ENCODE data around the gene SRMS.
"Not testable (repeated sequence)": the region's sequence is repeated elsewhere in the genome, so short reads cannot be mapped to it uniquely, and the experiment has no call there.

The SRMS gene

DNA sequence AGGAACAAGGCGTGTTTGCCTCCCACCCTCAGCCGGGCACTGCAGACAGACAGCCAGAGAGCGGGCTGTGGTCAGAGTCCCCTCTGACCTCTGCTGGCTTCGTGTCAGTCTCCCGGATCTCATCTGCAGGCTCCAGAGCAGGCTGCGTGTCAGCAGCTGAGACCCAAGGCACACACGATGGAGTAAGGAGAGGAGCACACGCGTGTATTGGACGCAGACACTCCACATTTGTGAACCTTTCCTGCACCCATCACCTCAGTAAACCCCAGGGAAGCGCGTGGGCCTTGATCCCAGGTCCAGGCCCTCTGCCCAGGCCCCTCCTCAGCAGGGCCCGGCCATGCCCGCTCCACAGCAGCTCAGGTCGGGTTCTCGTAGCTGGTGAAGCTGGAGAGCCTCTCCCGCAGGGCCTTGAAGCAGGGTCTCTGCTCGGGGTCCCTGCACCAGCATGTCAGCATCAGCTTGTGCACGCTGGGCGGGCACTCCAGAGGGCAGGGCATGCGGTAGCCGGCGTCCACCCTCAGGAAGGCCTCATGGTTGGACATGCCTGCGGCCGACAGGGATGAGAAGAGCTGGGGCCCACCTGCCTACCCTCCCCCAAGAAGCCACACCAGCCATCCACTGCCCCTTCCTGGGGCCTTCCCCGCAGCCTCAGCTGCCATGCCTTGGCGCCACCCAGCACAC lies 18.2 kb downstream of the SRMS start:
- DNase-seq (ENCODE audit: extremely low spot score, insufficient read length, low read depth) (no peak), FAIRE-seq (no peak)

DNA sequence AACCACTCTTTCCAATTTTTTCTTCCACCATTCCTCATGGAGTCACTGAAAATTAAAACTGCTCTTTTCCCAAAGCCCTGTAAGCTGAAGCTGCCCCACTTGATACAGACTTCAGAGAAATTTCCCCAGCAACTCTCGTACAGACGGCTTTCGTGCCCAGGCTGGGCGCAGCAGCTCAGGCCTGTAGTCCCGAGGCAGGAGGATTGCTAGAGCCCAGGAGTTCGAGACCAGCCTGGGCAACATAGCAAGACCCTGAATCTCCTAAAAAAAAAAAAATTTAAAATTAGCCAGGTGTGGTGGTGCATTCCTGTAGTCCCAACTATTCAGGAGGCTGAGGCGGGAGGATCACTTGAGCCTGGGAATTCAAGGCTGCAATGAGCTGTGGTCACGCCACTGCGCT lies 20.4 kb downstream of the SRMS start:
- FAIRE-seq = no peak
- no peak for DNase-seq (ENCODE audit: extremely low spot score, insufficient read length, low read depth)

- FAIRE-seq (no peak), DNase-seq (ENCODE audit: extremely low spot score, insufficient read length, low read depth) (no peak)
Observed at GRCh38 chr20:63525971-63526370, 21.6 kb downstream of the SRMS start.

- no peak for FAIRE-seq
- DNase-seq (ENCODE audit: extremely low spot score, insufficient read length, low read depth) = no peak
Observed at GRCh38 chr20:63525185-63525584, 22.4 kb downstream of the SRMS start.

DNA sequence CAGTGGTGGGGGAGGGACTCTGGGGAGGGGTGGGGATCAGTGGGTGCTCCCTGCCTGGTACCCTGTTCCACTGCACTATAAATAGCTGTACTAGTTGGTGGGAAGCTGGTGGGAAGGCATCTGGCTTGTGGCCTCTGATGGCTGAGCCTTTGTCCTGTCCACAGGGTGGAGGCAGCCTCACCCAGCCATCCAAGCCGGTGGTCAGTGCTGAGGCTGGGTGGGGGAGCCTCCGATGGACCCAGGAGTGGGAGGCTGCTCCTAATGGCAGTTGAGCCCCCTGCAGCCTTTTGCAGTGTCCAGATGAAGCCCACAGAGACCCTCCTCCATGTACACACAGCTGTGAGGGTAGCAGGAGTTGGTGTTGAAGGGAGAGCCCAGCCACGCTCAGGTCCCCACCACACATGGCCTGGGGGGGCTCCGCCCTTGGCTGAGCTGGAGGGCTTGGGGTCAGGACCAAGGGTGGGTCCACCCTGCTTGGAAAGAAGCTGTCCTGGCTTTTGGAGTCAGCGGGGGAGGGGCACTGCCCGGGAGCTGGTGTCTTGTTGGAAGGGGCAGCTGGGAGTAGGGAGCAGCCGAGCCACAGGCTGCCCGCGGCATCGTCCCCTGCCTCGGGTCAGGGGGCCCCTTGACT lies 24.5 kb downstream of the SRMS start:
- no peak for FAIRE-seq
- no peak for DNase-seq (ENCODE audit: extremely low spot score, insufficient read length, low read depth)

DNA sequence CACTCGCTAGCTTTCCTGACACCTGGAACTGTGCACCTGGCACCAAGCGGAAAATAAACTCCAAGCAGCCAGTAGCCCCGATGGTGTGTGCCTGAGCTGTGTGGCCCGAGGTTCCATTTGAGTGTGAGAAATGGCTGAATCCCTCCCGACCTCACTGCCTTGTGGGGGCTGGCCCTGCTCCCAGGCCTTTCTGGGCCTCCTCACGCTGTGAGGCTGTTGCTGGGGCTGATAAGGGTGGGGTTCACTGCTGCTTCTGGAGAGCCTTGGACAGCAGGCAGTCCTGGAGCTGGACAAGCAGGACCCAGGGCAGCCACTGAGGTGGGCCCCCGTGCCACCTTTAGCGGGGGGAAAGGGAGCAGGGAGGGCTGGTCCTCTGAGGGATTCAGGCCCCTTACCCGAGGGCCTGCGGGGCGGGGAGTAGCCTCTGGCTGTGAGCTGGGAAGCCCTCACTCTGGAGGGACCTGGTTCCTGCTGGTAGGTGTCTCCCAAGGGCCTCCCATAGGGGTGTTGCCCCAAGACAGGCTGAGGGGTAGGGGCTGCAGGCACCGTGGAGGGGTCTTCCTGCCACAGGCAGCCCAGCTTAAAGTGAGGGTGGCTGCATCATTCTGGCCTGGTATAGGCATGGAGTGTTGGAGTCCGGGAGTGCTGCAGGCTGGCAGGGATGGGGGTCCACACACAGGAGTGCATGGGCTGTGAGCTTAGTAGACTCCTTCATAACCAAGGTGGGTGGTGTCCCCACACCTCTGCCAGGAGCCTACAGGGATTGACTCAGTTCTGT lies 25.3 kb downstream of the SRMS start:
- no peak for FAIRE-seq
- no peak for DNase-seq (ENCODE audit: extremely low spot score, insufficient read length, low read depth)

- DNase-seq (ENCODE audit: extremely low spot score, insufficient read length, low read depth) (no peak), FAIRE-seq (no peak)
Observed at GRCh38 chr20:63521602-63522001, 25.9 kb downstream of the SRMS start.

GRCh38 chr20:63520934-63521601 lies 26.5 kb downstream of the SRMS start:
- peak; percentile 58 for DNase-seq (ENCODE audit: extremely low spot score, insufficient read length, low read depth)
- FAIRE-seq = peak; percentile 9

- peak; percentile 96 for DNase-seq (ENCODE audit: extremely low spot score, insufficient read length, low read depth)
Observed at GRCh38 chr20:63520504-63520933, 27.0 kb downstream of the SRMS start, which contains the start of gene PPDPF. Gene PPDPF (plus strand): TSS chr20:63520765. CDS start chr20:63521309, 544 bp downstream.

DNA sequence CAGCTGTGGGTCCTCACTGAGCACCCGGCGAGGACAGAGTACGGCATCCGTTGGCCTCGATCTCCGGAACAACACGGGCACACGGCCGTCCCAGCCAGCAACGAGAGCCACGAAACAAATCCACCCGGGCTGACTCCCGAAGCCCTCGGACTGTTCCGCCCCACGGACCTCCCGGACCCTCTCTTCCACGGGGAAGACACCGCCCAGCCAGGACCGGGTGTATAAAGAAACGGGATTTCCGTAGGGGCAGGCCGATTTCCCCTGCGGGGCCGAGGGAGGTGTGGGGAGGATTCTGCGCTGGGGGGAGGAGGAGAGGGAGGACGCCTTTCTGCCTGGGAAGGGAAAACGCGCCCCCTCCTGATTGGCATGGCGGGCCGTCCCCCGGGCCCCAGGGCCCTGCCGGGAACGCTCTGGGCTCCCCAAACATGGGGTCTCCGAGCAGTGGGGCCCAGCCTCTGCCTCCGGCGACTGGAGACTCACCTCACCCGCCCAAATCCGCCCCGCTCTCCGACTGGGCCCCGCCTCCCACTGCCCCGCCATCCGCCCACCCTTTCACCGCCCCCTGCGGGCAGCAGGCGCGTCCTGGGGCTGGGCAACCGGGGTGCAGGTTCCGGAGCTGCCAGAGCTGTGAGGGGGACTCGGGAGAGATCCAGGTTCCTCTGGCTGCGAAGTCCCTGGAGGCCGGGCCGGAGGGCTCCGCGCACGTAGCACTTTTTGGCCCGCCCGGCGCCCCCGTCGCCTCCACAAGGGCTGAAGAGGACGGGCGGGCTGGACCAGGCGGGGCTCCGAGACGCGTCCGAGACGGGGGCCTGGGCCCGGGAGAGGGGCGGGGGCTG lies 27.7 kb downstream of the SRMS start:
- no peak for DNase-seq (ENCODE audit: extremely low spot score, insufficient read length, low read depth)
- FAIRE-seq = no peak

More at GRCh38 chr20:63520504-63520933, 27.0 kb downstream of the SRMS start, which contains the start of gene PPDPF:
- FAIRE-seq = peak; percentile 68

- no peak for DNase-seq (ENCODE audit: extremely low spot score, insufficient read length, low read depth)
- FAIRE-seq = no peak
Observed at GRCh38 chr20:63518946-63519667, 28.4 kb downstream of the SRMS start.

- FAIRE-seq = no peak
- no peak for DNase-seq (ENCODE audit: extremely low spot score, insufficient read length, low read depth)
Observed at GRCh38 chr20:63518351-63518861, 29.1 kb downstream of the SRMS start.

- FAIRE-seq (no peak), DNase-seq (ENCODE audit: extremely low spot score, insufficient read length, low read depth) (no peak)
Observed at GRCh38 chr20:63517376-63518309, 29.9 kb downstream of the SRMS start.

GRCh38 chr20:63514520-63514919 lies 33.0 kb downstream of the SRMS start:
- DNase-seq (ENCODE audit: extremely low spot score, insufficient read length, low read depth); FAIRE-seq: not testable (repeated sequence)

DNA sequence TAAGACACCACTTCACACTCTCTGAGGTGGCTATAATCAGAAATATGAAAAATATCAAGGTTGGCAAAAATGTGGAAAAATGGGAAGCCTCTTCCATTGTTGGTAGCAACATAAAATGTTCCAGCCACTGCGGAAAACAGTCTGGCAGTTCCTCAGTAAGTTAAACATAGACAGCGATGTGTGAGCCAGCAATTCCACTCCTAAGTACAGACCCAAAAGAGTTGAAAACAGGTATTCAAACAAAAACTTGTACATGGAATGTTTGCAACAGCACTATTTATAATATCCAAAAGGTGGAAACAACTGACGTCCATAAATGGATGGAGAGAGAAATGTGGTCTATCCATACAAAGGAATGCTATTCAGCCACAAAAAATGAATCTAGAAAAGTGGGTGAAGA lies 34.3 kb downstream of the SRMS start:
- FAIRE-seq (no peak), DNase-seq (ENCODE audit: extremely low spot score, insufficient read length, low read depth) (no peak)

GRCh38 chr20:63509088-63509564 lies 38.4 kb downstream of the SRMS start:
- DNase-seq (ENCODE audit: extremely low spot score, insufficient read length, low read depth) = no peak
- FAIRE-seq = no peak

GRCh38 chr20:63508072-63508768 lies 39.3 kb downstream of the SRMS start:
- no peak for DNase-seq (ENCODE audit: extremely low spot score, insufficient read length, low read depth)
- no peak for FAIRE-seq

Data from GM18507 (cell line).